CD14-positive monocyte (primary cell): Measurements from ENCODE around the gene HSPB1. TPM values are rescaled to one million over a fixed set of nuclear protein-coding genes. Genes with fewer than 3 reads are reported as not detected.
"Not testable (repeated sequence)": the region's sequence is repeated elsewhere in the genome, so short reads cannot be mapped to it uniquely, and the experiment has no call there.

Experiments
- DNase-seq, 3 donors: peaks; one replicate each; pipeline ENCODE4 v3.0.0-alpha.2; 2011 to 2022
- H2AFZ ChIP-seq: 2 replicates; pipeline ENCODE4 v1.6.0; 2012; ENCODE audit warnings: mild to moderate bottlenecking, low read depth, low read length, inconsistent platforms; ENCODE audit not compliant: insufficient read depth, poor library complexity, severe bottlenecking
- H3K27ac ChIP-seq, 2 donors: 1 replicate in 1 of 2; 2 replicates in 1 of 2; pipeline ENCODE4 v1.5.1; 2012 to 2013; ENCODE audit warnings: low read length in 2 of 2, control low read depth in 1 of 2, inconsistent platforms in 1 of 2, low read depth in 1 of 2, mild to moderate bottlenecking in 1 of 2
- H3K27me3 ChIP-seq, 2 donors: one replicate each; pipeline versions ENCODE4 v1.6.0 to v1.6.1; 2011 to 2013; ENCODE audit warnings: low read length in 2 of 2; ENCODE audit not compliant: control insufficient read depth in 2 of 2, insufficient read depth in 2 of 2
- H3K36me3 ChIP-seq, 2 donors: replicated peaks in 1 of 2; 1 replicate in 1 of 2; 2 replicates in 1 of 2; pipeline versions ENCODE4 v1.5.1 to v1.6.1; 2012 to 2013; ENCODE audit warnings: low read length in 2 of 2, control low read depth in 1 of 2, inconsistent platforms in 1 of 2, mild to moderate bottlenecking in 1 of 2; ENCODE audit not compliant: insufficient read depth in 2 of 2, control insufficient read depth in 1 of 2
- H3K4me1 ChIP-seq, 2 donors: 1 replicate in 1 of 2; 2 replicates in 1 of 2; pipeline versions ENCODE4 v1.5.1 to v1.6.1; 2012 to 2013; ENCODE audit warnings: low read length in 2 of 2, control low read depth in 1 of 2, inconsistent platforms in 1 of 2, mild to moderate bottlenecking in 1 of 2, moderate library complexity in 1 of 2; ENCODE audit not compliant: insufficient read depth in 2 of 2, control insufficient read depth in 1 of 2
- H3K4me2 ChIP-seq: replicated peaks from 2 replicates; pipeline ENCODE3; 2012; ENCODE audit warnings: low read length, moderate library complexity, mild to moderate bottlenecking; ENCODE audit not compliant: poor library complexity, severe bottlenecking; ENCODE audit errors: extremely low read depth
- H3K4me3 ChIP-seq, 3 experiments: fragments of 200-600 bp in 1 of 3; sonication (generic) in 1 of 3; replicated peaks in 1 of 3; 1 replicate in 2 of 3; 2 replicates in 1 of 3; pipeline ENCODE4 v1.5.1; 2011 to 2013; ENCODE audit warnings: low read length in 3 of 3, mild to moderate bottlenecking in 3 of 3, control low read depth in 2 of 3, low read depth in 2 of 3, inconsistent platforms in 1 of 3, moderate library complexity in 1 of 3
- H3K79me2 ChIP-seq: 2 replicates; pipeline ENCODE4 v1.6.0; 2012; ENCODE audit warnings: mild to moderate bottlenecking, control low read depth, inconsistent platforms, low read length, moderate library complexity; ENCODE audit not compliant: insufficient read depth
- H3K9ac ChIP-seq: 2 replicates; pipeline ENCODE4 v1.6.0; 2017; ENCODE audit warnings: low read length, mild to moderate bottlenecking; ENCODE audit not compliant: insufficient read depth, poor library complexity, severe bottlenecking
- H3K9me3 ChIP-seq, 2 donors: replicated peaks in 1 of 2; 1 replicate in 1 of 2; 2 replicates in 1 of 2; pipeline versions ENCODE4 v1.5.1 to v1.6.1; 2012 to 2013; ENCODE audit warnings: low read length in 2 of 2, control low read depth in 1 of 2; ENCODE audit not compliant: control insufficient read depth in 1 of 2, insufficient read depth in 1 of 2
- H4K20me1 ChIP-seq: 2 replicates; pipeline ENCODE4 v1.6.0; 2012; ENCODE audit warnings: mild to moderate bottlenecking, low read length, control low read depth, moderate library complexity; ENCODE audit not compliant: insufficient read depth
- H3K27ac Mint-ChIP-seq, 7 donors: one replicate each; pipeline ENCODE4 v1.8.0; 2020; ENCODE audit warnings: mild to moderate bottlenecking in 7 of 7, mixed read lengths in 7 of 7, moderate library complexity in 6 of 7, inconsistent platforms in 2 of 7
- H3K27me3 Mint-ChIP-seq, 3 donors: one replicate each; pipeline ENCODE4 v1.8.0; 2021 to 2022; ENCODE audit warnings: low read depth in 3 of 3, mild to moderate bottlenecking in 3 of 3, mixed read lengths in 3 of 3, moderate library complexity in 3 of 3, inconsistent platforms in 1 of 3
- H3K36me3 Mint-ChIP-seq, 2 donors: one replicate each; pipeline ENCODE4 v1.8.0; 2020; ENCODE audit warnings: mixed read lengths in 2 of 2, inconsistent platforms in 1 of 2, mild to moderate bottlenecking in 1 of 2
- H3K4me1 Mint-ChIP-seq: one replicate; pipeline ENCODE4 v1.8.0; 2020; ENCODE audit warnings: mild to moderate bottlenecking, mixed read lengths
- H3K4me3 Mint-ChIP-seq, 2 donors: one replicate each; pipeline ENCODE4 v1.8.0; 2020; ENCODE audit warnings: mild to moderate bottlenecking in 2 of 2, mixed read lengths in 2 of 2, moderate library complexity in 1 of 2
- H3K9me3 Mint-ChIP-seq, 7 donors: one replicate each; pipeline ENCODE4 v1.8.0; 2020 to 2022; ENCODE audit warnings: mixed read lengths in 7 of 7, mild to moderate bottlenecking in 6 of 7, moderate library complexity in 6 of 7, inconsistent platforms in 2 of 7
- WGBS: methylation state at CpG from one replicate; pipeline ENCODE4 v1.1.5; 2013; ENCODE audit warnings: missing lambda C conversion rate; ENCODE audit not compliant: insufficient coverage; 5-methylcytosine and 5-hydroxymethylcytosine counted together
- intact Hi-C, 2 donors: fragments of 100-400 bp; cut with micrococcal nuclease; formaldehyde crosslinking; loops; one replicate each; pipeline versions ENCODE4 v1.15.0 to v1.15.1; 2023
- polyA plus RNA-seq, 3 donors: library from polyadenylated mRNA; depleted of rRNA in 1 of 3; unstranded in 2 of 3; stranded (reverse) in 1 of 3; fragments of 300-500 nt in 2 of 3; fragments of >200 nt in 1 of 3; fragmentation: Illumina TruSeq in 2 of 3; gene quantifications; 1 replicate in 2 of 3; 2 replicates in 1 of 3; pipeline ENCODE4 v1.2.3, GENCODE V29; 2012 to 2021
- TF ChIP-seq, protein P1 (sequence below): fragments of 200-600 bp; IDR thresholded peaks from one replicate; pipeline ENCODE4 v1.8.0; 2022; ENCODE audit warnings: antibody characterized with exemption, mild to moderate bottlenecking

The HSPB1 gene
- polyA plus RNA-seq, 3 donors: 8.3 to 20.7 (median 8.9) TPM

DNA sequence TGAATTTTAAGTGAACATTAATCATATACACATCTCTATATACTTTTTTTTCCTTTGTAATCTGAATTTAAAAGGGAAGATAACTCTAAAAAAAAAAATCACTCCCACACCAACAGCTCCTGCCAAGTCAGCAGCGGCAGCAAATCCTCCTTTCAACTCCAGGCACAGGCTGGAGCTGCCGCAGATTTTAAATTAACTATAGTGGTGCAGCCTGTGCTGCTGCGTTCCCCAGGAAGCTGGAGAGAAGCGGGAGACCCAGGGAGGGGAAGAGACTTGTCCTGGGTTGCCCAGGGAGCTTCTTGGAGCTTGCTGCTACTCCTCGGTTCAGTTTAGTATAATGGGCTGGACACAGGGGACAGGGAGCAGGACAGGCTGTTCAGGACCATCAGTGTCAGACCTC, 32.6 kb upstream of the HSPB1 start:
- no peak for DNase-seq
- peaks cover 7% of the 10 kb centered on the region for H3K4me1 Mint-ChIP-seq
- WGBS: 75% methylated on average over 3 of the region's 5 CpGs
- Histone ChIP-seq H3K4me1 (peaks cover 0 to 5% of the 10 kb centered on the region in 2 donors), H3K27me3 (peaks cover 6 to 35% of the 10 kb centered on the region in 2 donors), H3K9me3 (no peaks in the 10 kb centered on the region), H3K4me3 (no peak overlapping the region), H3K4me2 (no peak overlapping the region), H3K36me3 (no peaks in the 10 kb centered on the region), H3K9ac (no peak overlapping the region), H3K79me2 (no peaks in the 10 kb centered on the region), H4K20me1 (no peaks in the 10 kb centered on the region), H3K27ac (no peak overlapping the region), H2AFZ (no peak overlapping the region)
- no peak overlapping the region for H3K27ac Mint-ChIP-seq
- no peak overlapping the region for H3K4me3 Mint-ChIP-seq
- peaks cover 40 to 63% (median 42%) of the 10 kb centered on the region in 3 donors for H3K27me3 Mint-ChIP-seq
- peaks cover 0 to 2% (median 0%) of the 10 kb centered on the region in 7 donors for H3K9me3 Mint-ChIP-seq
- no peaks in the 10 kb centered on the region for H3K36me3 Mint-ChIP-seq
- TF ChIP-seq, protein P1, sequence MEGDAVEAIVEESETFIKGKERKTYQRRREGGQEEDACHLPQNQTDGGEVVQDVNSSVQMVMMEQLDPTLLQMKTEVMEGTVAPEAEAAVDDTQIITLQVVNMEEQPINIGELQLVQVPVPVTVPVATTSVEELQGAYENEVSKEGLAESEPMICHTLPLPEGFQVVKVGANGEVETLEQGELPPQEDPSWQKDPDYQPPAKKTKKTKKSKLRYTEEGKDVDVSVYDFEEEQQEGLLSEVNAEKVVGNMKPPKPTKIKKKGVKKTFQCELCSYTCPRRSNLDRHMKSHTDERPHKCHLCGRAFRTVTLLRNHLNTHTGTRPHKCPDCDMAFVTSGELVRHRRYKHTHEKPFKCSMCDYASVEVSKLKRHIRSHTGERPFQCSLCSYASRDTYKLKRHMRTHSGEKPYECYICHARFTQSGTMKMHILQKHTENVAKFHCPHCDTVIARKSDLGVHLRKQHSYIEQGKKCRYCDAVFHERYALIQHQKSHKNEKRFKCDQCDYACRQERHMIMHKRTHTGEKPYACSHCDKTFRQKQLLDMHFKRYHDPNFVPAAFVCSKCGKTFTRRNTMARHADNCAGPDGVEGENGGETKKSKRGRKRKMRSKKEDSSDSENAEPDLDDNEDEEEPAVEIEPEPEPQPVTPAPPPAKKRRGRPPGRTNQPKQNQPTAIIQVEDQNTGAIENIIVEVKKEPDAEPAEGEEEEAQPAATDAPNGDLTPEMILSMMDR: no peak
- intact Hi-C loops: no loop called here

DNA sequence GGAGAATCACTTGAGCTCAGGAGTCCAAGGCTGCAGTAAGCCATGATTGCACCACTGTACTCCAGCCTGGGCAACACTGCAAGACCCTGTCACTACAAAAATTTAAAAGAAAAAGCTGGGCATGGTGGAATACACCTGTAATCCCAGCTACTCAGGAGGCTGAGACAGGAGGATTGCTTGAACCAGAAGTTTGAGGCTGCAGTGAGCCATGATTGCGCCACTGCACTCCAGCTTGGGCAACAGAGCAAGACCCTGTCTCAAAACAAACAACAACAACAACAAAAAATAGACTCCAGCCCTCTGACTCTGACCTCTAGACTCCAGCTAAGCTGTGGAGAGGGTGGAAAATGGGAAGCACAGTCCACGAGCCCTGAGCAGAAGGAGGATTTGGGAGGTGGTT, 31.1 kb upstream of the HSPB1 start:
- H3K4me2 ChIP-seq, H3K4me3 ChIP-seq, H3K4me1 Mint-ChIP-seq, H3K36me3 Mint-ChIP-seq, H4K20me1 ChIP-seq, DNase-seq, H3K9me3 Mint-ChIP-seq, H3K27ac ChIP-seq, H2AFZ ChIP-seq, H3K79me2 ChIP-seq, H3K4me1 ChIP-seq, H3K9me3 ChIP-seq, H3K9ac ChIP-seq, intact Hi-C loops, H3K36me3 ChIP-seq, H3K4me3 Mint-ChIP-seq, H3K27ac Mint-ChIP-seq: not testable (repeated sequence)
- no CpG with 5 or more reads among the region's 2 CpGs for WGBS
- peaks cover 39 to 64% (median 40%) of the 10 kb centered on the region in 3 donors for H3K27me3 Mint-ChIP-seq
- peaks cover 6 to 35% of the 10 kb centered on the region in 2 donors for H3K27me3 ChIP-seq
